ENCODE data around the gene CHST15. TPM values are rescaled to one million over a fixed set of nuclear protein-coding genes. Genes with fewer than 3 reads are reported as not detected.

CHST15 gene
- polyA plus RNA-seq, 1 experiment = 3.2 TPM

- POLR2A ChIA-PET = no interaction called here
- DNase-seq (ENCODE audit: low read depth, low spot score) = no peak
- CTCF ChIA-PET = no interaction called here
- Histone ChIP-seq H3K27ac (ENCODE audit: low read depth, low read length) (no peak overlapping the region), H3K4me3 (ENCODE audit: low read depth, low read length) (no peak overlapping the region), H3K27me3 (ENCODE audit: control insufficient read depth, insufficient read depth, low read length) (no peaks in the 10 kb centered on the region), H3K9me3 (ENCODE audit: control insufficient read depth, insufficient read depth, low read length) (no peaks in the 10 kb centered on the region; the same call in 1 of the 2 replicates)
- TF ChIP-seq CTCF (IDR thresholded peaks at IDR 0.05; ENCODE audit: low read depth, low read length) = no peak
These were observed 128.4 kb downstream of the CHST15 start for GRCh38 chr10:123964953-123965352.

- no peak for DNase-seq (ENCODE audit: low read depth, low spot score)
- no peaks in the 10 kb centered on the region for H3K27me3 ChIP-seq (ENCODE audit: control insufficient read depth, insufficient read depth, low read length)
- ChIA-PET POLR2A (no interaction called here), CTCF (no interaction called here)
- no peak overlapping the region for H3K4me3 ChIP-seq (ENCODE audit: low read depth, low read length)
- H3K9me3 ChIP-seq (ENCODE audit: control insufficient read depth, insufficient read depth, low read length) = no peaks in the 10 kb centered on the region; the same call in 1 of the 2 replicates
- TF ChIP-seq CTCF (IDR thresholded peaks at IDR 0.05; ENCODE audit: low read depth, low read length) = no peak
- no peak overlapping the region for H3K27ac ChIP-seq (ENCODE audit: low read depth, low read length)
These were observed 130.5 kb downstream of the CHST15 start for GRCh38 chr10:123962756-123963530.

- no peak for TF ChIP-seq CTCF (IDR thresholded peaks at IDR 0.05; ENCODE audit: low read depth, low read length)
- H3K9me3 ChIP-seq (ENCODE audit: control insufficient read depth, insufficient read depth, low read length) = no peaks in the 10 kb centered on the region
- H3K27ac ChIP-seq (ENCODE audit: low read depth, low read length) = no peak overlapping the region
- ChIA-PET POLR2A (no interaction called here), CTCF (no interaction called here)
- no peak for DNase-seq (ENCODE audit: low read depth, low spot score)
- no peaks in the 10 kb centered on the region for H3K27me3 ChIP-seq (ENCODE audit: control insufficient read depth, insufficient read depth, low read length)
- no peak overlapping the region for H3K4me3 ChIP-seq (ENCODE audit: low read depth, low read length)
These were observed 135.2 kb downstream of the CHST15 start for GRCh38 chr10:123958241-123958640.

Other genes starting within 250 kb of the CHST15 start
- gene CPXM2, start 201.8 kb downstream of the CHST15 start, polyA plus RNA-seq (2011; rRNA removed) = not detected in 2 replicates